ENCODE data around the gene TERT. TPM values are rescaled to one million over a fixed set of nuclear protein-coding genes. Genes with fewer than 3 reads are reported as not detected.

The TERT gene
- total and polyA plus RNA-seq, 2 of the 8 experiments (the other 6 are each of a cell fraction or from before 2014, with no cell fraction given) = 13.1 to 23.1 TPM

DNA sequence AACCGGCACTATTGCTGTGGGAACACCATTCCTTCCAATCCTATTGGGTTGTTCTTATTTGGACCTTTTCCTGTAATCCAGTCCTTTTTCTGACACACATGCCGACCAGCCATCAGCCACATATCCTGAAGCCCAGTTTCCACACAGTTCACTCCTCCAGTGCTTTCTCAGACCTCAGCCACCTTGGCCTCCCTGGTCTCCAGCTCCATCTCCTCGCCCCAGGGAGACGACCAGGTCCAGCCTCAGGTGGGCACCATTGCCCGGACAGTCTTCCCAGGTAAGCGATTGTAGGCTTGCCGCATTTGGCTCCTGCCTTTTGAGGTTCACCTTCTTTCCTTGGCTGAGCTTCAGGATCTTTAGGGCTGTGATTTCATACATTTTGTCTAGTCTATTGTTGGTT, 15.2 kb upstream of the TERT start (continued):
- TF ChIP-seq, protein P1, sequence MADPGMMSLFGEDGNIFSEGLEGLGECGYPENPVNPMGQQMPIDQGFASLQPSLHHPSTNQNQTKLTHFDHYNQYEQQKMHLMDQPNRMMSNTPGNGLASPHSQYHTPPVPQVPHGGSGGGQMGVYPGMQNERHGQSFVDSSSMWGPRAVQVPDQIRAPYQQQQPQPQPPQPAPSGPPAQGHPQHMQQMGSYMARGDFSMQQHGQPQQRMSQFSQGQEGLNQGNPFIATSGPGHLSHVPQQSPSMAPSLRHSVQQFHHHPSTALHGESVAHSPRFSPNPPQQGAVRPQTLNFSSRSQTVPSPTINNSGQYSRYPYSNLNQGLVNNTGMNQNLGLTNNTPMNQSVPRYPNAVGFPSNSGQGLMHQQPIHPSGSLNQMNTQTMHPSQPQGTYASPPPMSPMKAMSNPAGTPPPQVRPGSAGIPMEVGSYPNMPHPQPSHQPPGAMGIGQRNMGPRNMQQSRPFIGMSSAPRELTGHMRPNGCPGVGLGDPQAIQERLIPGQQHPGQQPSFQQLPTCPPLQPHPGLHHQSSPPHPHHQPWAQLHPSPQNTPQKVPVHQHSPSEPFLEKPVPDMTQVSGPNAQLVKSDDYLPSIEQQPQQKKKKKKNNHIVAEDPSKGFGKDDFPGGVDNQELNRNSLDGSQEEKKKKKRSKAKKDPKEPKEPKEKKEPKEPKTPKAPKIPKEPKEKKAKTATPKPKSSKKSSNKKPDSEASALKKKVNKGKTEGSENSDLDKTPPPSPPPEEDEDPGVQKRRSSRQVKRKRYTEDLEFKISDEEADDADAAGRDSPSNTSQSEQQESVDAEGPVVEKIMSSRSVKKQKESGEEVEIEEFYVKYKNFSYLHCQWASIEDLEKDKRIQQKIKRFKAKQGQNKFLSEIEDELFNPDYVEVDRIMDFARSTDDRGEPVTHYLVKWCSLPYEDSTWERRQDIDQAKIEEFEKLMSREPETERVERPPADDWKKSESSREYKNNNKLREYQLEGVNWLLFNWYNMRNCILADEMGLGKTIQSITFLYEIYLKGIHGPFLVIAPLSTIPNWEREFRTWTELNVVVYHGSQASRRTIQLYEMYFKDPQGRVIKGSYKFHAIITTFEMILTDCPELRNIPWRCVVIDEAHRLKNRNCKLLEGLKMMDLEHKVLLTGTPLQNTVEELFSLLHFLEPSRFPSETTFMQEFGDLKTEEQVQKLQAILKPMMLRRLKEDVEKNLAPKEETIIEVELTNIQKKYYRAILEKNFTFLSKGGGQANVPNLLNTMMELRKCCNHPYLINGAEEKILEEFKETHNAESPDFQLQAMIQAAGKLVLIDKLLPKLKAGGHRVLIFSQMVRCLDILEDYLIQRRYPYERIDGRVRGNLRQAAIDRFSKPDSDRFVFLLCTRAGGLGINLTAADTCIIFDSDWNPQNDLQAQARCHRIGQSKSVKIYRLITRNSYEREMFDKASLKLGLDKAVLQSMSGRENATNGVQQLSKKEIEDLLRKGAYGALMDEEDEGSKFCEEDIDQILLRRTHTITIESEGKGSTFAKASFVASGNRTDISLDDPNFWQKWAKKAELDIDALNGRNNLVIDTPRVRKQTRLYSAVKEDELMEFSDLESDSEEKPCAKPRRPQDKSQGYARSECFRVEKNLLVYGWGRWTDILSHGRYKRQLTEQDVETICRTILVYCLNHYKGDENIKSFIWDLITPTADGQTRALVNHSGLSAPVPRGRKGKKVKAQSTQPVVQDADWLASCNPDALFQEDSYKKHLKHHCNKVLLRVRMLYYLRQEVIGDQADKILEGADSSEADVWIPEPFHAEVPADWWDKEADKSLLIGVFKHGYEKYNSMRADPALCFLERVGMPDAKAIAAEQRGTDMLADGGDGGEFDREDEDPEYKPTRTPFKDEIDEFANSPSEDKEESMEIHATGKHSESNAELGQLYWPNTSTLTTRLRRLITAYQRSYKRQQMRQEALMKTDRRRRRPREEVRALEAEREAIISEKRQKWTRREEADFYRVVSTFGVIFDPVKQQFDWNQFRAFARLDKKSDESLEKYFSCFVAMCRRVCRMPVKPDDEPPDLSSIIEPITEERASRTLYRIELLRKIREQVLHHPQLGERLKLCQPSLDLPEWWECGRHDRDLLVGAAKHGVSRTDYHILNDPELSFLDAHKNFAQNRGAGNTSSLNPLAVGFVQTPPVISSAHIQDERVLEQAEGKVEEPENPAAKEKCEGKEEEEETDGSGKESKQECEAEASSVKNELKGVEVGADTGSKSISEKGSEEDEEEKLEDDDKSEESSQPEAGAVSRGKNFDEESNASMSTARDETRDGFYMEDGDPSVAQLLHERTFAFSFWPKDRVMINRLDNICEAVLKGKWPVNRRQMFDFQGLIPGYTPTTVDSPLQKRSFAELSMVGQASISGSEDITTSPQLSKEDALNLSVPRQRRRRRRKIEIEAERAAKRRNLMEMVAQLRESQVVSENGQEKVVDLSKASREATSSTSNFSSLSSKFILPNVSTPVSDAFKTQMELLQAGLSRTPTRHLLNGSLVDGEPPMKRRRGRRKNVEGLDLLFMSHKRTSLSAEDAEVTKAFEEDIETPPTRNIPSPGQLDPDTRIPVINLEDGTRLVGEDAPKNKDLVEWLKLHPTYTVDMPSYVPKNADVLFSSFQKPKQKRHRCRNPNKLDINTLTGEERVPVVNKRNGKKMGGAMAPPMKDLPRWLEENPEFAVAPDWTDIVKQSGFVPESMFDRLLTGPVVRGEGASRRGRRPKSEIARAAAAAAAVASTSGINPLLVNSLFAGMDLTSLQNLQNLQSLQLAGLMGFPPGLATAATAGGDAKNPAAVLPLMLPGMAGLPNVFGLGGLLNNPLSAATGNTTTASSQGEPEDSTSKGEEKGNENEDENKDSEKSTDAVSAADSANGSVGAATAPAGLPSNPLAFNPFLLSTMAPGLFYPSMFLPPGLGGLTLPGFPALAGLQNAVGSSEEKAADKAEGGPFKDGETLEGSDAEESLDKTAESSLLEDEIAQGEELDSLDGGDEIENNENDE (IDR thresholded peaks at IDR 0.05; ENCODE audit: insufficient replicate concordance, low read length) = no peak
- TF ChIP-seq MAFK (IDR thresholded peaks at IDR 0.05; ENCODE audit: low read depth, low read length) = no peak
- TF ChIP-seq SUZ12 (IDR thresholded peaks at IDR 0.05; ENCODE audit: low read length) = no peak
- no peak for TF ChIP-seq RFX5 (IDR thresholded peaks at IDR 0.05; ENCODE audit: borderline replicate concordance, low read depth, low read length)
